Activated T-helper 1 cell treated with Interleukin-2 at 50 U/mL for 16 hours (primary cell): ENCODE data around the gene MTCH1.

Experiments used
- DNase-seq: peaks from one replicate; pipeline ENCODE4 v3.0.0-alpha.2; 2020; ENCODE audit warnings: low read depth

The MTCH1 gene

GRCh38 chr6:36970892-36971842 lies 14.8 kb downstream of the MTCH1 start:
- DNase-seq = no peak

- no peak for DNase-seq
These were observed 15.8 kb downstream of the MTCH1 start for GRCh38 chr6:36969988-36970891.

GRCh38 chr6:36969240-36969691 lies 16.7 kb downstream of the MTCH1 start:
- DNase-seq = no peak

GRCh38 chr6:36968266-36968977 lies 17.6 kb downstream of the MTCH1 start:
- no peak for DNase-seq

GRCh38 chr6:36967757-36968156 lies 18.2 kb downstream of the MTCH1 start:
- no peak for DNase-seq

- no peak for DNase-seq
These were observed 18.7 kb downstream of the MTCH1 start for GRCh38 chr6:36967301-36967700.

GRCh38 chr6:36964908-36965307 lies 21.1 kb downstream of the MTCH1 start:
- no peak for DNase-seq

GRCh38 chr6:36964349-36964748 lies 21.6 kb downstream of the MTCH1 start:
- no peak for DNase-seq

GRCh38 chr6:36963451-36964290 lies 22.3 kb downstream of the MTCH1 start:
- no peak for DNase-seq

GRCh38 chr6:36962874-36963273 lies 23.1 kb downstream of the MTCH1 start:
- DNase-seq = peak; percentile 65

GRCh38 chr6:36961441-36962435 lies 24.3 kb downstream of the MTCH1 start:
- DNase-seq = no peak

- DNase-seq = no peak
These were observed 26.3 kb downstream of the MTCH1 start for GRCh38 chr6:36959555-36960250.

GRCh38 chr6:36958775-36959554 lies 27.0 kb downstream of the MTCH1 start:
- no peak for DNase-seq

GRCh38 chr6:36957773-36958271 lies 28.2 kb downstream of the MTCH1 start:
- DNase-seq = no peak

- DNase-seq = no peak
These were observed 29.6 kb downstream of the MTCH1 start for GRCh38 chr6:36956446-36956820.

GRCh38 chr6:36955671-36956445 lies 30.1 kb downstream of the MTCH1 start:
- no peak for DNase-seq

GRCh38 chr6:36955136-36955535 lies 30.9 kb downstream of the MTCH1 start:
- DNase-seq = no peak
